HG03060 (cell line): ENCODE measurements around the gene AP5S1.
"Not testable (repeated sequence)": the region's sequence is repeated elsewhere in the genome, so short reads cannot be mapped to it uniquely, and the experiment has no call there.

ENCODE experiments used
- ATAC-seq: cut with Tn5 transposase; IDR thresholded peaks from one replicate; pipeline ENCODE4 v1.9.1; 2021; ENCODE audit warnings: low read depth, moderate number of reproducible peaks; ENCODE audit not compliant: unreplicated experiment

Gene AP5S1

DNA sequence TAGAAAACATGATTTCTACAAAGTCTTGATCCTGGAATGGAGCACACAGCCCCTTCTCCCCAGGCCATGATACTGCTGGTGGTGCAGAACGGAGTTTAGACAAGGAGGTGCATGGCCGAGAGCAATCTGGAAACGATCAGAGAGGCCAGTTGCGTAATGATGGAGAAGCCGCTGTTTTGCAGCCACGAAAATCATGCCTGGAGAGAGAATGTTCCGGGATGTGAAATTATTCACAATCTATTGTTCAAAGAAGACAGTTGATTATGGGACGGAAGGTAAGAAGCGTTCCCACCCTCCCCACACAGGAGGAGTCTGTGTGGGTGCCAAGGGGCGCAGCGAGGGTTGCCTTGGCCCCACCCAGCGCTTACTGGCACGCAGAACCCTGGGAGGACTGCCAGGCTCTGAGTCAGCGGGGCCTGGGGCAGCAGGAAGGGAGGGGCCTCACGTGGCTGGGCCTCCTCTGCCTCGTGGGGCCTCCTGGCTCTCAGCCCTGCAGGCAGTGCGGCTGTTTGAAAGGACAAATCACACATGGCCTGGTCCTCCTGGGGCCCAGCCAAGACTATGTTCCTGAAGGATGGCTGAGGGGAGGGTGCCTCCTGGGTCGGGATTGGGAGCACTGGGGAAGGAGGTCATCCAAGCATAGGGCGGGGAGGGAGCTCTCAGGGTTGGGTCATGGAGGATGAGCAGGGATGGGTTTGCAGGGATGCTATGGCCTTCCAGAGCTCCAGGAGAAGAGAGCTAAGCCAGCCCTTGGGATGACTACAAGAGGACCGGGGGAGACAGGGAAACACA, 8.7 kb upstream of the AP5S1 start:
- no peak for ATAC-seq

GRCh38 chr20:3812259-3812681, 8.1 kb upstream of the AP5S1 start:
- no peak for ATAC-seq

DNA sequence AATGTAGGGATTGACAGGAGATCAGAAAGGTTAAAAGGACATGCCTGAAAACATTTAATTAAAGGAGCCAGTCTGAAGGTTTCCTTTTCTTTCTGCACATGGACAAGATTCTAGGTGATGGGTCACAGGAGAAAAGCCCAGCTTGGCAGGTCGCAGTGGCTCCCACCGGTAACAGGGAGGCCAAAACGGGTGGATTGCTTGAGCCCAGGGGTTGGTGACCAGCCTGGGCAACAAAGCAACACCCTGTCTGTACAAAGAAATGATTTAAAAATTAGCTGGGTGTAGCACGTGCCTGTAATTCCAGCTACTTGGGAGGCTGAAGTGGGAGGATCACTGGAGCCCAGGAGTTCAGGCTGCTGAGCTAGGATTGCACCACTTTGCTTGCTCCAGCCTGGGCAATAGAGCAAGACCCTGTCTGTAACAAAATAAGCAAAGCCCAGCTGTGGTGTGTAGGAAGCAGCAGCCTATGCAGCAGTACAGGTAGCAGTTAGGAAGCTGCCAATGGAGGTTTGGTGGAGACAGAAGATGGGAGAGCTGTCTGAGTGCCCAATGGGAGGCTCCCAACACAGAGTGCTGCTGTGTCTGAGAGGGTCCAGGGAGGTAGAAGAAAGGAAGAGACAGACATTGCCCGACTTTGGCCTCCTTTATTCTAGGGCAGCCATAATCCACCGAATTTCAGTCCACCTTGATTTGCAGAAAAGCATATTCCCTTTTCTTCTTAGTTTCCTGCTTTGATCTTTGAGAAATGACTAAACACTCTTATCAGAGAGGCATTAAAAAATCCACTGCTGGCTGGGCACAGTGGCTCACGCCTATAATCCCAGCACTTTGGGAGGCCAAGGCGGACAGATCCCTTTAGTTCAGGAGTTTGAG, 7.1 kb upstream of the AP5S1 start:
- ATAC-seq = no peak

- no peak for ATAC-seq
Measured at GRCh38 chr20:3813848-3814581, 6.3 kb upstream of the AP5S1 start.

DNA sequence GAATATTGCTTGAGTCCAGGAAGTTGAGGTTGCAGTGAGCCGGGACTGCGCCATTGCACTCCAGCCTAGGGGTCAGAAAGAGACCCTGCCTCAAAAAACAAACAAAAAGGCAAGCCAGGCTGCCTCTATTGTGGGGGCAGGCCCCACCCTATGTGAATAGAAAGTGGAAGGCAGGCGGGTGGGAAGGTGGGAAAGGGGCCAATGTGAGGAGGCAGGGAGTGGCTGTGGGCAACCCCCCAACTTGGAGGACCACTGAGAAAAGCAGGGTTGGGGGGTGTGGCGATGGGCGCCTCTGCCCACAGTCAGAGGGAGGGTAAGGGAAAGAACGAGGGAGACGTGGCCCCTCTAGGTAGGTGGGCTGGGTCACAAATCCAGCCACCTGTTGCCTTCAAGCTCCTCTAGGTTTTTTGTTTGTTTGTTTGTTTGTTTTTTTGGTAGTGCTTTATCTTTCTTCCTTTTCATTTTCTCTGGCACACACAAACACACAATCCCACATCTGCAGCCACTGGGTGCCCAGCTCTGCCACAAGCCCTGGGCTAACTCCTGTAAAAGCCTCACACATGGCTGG, 5.3 kb upstream of the AP5S1 start:
- no peak for ATAC-seq

DNA sequence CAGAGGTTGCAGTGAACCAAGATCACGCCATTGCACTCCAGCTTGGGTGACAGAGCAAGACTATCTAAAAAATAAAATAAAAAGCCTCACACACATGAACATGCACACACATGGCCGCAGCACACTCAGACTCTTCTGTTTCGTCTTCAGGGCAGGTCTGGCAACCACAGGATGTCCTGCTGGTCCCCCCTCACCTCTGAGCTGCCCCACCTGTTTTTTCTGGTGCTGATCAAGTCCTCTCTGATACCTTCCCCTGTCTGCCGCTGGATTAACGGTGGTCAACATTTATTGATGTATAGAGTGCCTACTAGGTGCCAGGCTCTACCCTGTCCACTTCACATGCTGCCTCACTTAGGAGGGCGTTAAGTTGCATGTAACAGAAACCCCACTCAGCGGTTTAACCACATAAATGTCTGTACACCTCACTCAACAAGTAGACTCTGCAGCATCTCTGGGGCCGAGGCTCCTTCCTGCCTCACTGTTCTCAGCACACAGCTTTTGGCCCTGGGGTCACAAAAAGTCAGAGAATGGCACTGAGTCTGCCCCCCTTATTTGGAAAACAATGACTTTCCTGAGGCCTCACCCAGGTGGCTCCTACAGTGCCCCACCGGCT, 4.5 kb upstream of the AP5S1 start:
- ATAC-seq = no peak

- no peak for ATAC-seq
Measured at GRCh38 chr20:3818155-3819151, 1.9 kb upstream of the AP5S1 start.

DNA sequence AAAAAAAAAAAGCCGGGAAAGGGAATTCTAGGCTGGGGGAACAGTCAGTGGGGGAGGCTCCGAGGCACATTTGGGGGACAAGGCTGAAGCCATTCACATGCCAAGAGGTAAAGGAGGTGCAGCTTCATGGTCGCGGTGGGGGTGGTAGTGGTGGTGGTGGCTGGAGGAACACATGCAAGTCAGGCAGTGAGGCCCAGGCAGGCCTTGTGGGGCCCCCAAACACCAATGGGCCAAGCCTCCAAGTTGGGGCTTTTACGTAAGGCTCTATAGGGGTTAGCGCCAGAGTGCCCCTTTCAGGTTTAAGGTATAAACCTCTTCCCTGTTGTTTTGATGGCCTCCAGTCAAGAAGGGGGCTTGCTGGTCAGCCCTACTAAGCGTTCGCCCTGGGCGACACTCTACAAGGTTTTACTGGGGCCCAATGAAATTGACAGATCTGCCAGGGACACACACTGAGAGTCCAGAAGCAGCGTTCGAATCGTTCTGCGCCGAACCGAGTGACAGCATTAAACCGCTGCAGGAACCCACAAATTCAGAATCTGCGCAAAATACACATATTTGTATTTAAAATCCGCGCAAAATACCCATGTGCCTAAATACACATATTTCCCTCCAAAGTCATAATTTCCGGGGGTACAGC, 818 bp upstream of the AP5S1 start:
- no peak for ATAC-seq

GRCh38 chr20:3820901-3821727, 767 bp downstream of the AP5S1 start:
- peak; percentile 0 for ATAC-seq

DNA sequence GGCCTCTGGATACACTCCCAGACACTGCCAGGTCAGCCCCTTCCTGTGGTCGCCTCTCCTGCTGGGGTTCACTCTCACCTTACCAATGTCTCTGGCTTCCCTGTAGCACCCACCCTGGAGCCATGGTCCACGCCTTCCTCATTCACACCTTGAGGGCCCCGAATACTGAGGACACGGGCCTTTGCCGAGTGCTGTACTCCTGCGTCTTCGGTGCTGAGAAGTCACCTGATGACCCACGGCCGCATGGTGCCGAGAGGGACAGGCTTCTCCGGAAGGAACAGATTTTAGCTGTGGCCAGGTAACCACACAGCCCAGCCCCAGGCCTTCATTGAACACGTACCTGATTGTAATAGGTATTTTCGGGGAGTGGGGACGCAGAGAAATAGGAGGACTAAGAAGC, 1.6 kb downstream of the AP5S1 start:
- ATAC-seq = no peak

- no peak for ATAC-seq
Measured at GRCh38 chr20:3823881-3824280, 3.5 kb downstream of the AP5S1 start.

- ATAC-seq = no peak
Measured at GRCh38 chr20:3825526-3825925, 5.2 kb downstream of the AP5S1 start.

GRCh38 chr20:3826420-3826819, 6.1 kb downstream of the AP5S1 start:
- no peak for ATAC-seq

- ATAC-seq = no peak
Measured at GRCh38 chr20:3828798-3829197, 8.5 kb downstream of the AP5S1 start.

- not testable (repeated sequence) for ATAC-seq
Measured at GRCh38 chr20:3829891-3830290, 9.5 kb downstream of the AP5S1 start.

DNA sequence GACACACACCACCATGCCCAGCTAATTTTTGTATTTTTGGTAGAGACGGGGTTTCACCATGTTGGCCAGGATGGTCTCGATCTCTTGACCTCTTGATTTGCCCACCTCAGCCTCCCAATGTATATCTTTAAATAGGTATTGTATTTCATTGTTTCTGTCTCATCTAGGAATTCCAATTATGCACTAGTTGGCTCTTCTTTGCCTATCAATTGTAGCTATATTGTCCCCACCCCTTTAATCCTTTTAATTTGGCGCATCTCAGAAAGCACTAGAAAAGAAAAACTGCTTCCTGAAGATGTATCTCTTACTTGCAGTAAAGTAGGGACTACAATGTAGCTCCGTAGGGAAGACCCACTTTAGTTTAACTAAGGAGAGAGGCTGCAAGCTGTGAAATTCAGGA, 15.8 kb downstream of the AP5S1 start:
- no peak for ATAC-seq

DNA sequence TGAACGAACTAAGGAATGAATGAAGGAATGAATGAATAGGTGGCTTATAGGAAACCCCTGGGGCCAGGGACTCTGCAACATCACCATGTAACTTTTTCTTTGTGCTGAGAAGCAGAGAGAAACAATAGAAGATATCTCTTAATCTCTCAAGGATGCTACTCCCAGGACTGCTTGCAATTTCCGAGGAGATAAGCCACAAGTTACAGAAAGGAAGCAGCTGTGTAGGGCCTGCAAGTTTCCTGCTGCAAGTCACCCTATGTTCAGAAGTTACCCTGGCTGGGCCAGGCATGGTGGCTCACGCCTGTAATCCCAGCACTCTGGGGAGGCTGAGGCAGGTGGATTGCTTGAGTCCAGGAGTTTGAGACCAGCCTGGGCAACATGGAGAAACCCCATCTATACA, 19.0 kb downstream of the AP5S1 start:
- ATAC-seq = no peak

DNA sequence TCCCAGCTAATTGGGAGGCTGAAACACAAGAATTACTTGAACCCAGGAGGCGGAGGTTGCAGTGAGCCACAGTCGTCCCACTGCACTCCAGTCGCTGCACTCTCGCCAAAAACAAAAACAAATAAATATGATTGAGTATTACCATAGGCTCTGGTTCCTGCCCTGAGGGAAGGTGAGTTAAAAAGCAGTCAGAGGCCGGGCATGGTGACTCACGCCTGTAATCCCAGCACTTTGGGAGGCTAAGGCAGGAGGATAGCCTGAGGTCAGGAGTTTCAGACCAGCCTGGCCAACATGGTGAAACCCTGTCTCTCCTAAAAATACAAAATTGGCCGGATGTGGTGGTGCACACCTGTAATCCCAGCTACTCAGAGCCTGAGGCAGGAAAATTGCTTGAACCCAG, 19.9 kb downstream of the AP5S1 start:
- not testable (repeated sequence) for ATAC-seq
